WI38 (cell line): ENCODE data around the gene KDM2B.

Experiments
- H3K4me3 ChIP-seq: 2 replicates; pipeline ENCODE4 v1.5.1; 2011; ENCODE audit warnings: low read depth, mild to moderate bottlenecking, control low read depth, low read length
- CTCF ChIP-seq: IDR thresholded peaks from 2 replicates; pipeline ENCODE4 v1.5.1; 2012; ENCODE audit warnings: low read depth, mild to moderate bottlenecking, control low read depth, low read length

The KDM2B gene

GRCh38 chr12:121582583-121583333 is 1.9 kb upstream of the KDM2B start:
- no peak for TF ChIP-seq CTCF
- peak overlapping the region; percentile 68; the same call in 1 of the 2 replicates for H3K4me3 ChIP-seq

- peak overlapping the region; percentile 68 for H3K4me3 ChIP-seq
These were observed 1.0 kb upstream of the KDM2B start for GRCh38 chr12:121581686-121582429.

GRCh38 chr12:121579981-121580868 is 598 bp downstream of the KDM2B start:
- peak overlapping the region; percentile 68 for H3K4me3 ChIP-seq
- no peak for TF ChIP-seq CTCF

More at GRCh38 chr12:121581686-121582429, 1.0 kb upstream of the KDM2B start:
- no peak for TF ChIP-seq CTCF

GRCh38 chr12:121579190-121579791 is 1.5 kb downstream of the KDM2B start:
- H3K4me3 ChIP-seq: peak overlapping the region; percentile 68
- TF ChIP-seq CTCF: no peak

- no peak for TF ChIP-seq CTCF
- H3K4me3 ChIP-seq: peak overlapping the region; percentile 68
These were observed 2.3 kb downstream of the KDM2B start for GRCh38 chr12:121578230-121579189.

- TF ChIP-seq CTCF: no peak
- peak overlapping the region; percentile 68 for H3K4me3 ChIP-seq
These were observed 3.2 kb downstream of the KDM2B start for GRCh38 chr12:121577443-121578180.
